Esophagus squamous epithelium (tissue), 4 donors: ENCODE results near the gene FPR2.

Experiments
- POLR2A ChIP-seq, 4 donors: fragments of 450-650 bp; IDR thresholded peaks; one replicate each; pipeline ENCODE4 v1.6.1; 2017; ENCODE audit warnings: antibody characterized with exemption in 4 of 4, mild to moderate bottlenecking in 4 of 4, moderate library complexity in 3 of 4
- TF ChIP-seq, protein P1 (sequence below), 6 experiments: fragments of 450-650 bp in 4 of 6; fragments of 200-600 bp in 2 of 6; sonication (generic) in 2 of 6; IDR thresholded peaks; one replicate each; pipeline ENCODE4 v1.5.1; 2016 to 2019; ENCODE audit warnings: antibody characterized with exemption in 6 of 6, mild to moderate bottlenecking in 4 of 6, moderate library complexity in 4 of 6

DNA sequence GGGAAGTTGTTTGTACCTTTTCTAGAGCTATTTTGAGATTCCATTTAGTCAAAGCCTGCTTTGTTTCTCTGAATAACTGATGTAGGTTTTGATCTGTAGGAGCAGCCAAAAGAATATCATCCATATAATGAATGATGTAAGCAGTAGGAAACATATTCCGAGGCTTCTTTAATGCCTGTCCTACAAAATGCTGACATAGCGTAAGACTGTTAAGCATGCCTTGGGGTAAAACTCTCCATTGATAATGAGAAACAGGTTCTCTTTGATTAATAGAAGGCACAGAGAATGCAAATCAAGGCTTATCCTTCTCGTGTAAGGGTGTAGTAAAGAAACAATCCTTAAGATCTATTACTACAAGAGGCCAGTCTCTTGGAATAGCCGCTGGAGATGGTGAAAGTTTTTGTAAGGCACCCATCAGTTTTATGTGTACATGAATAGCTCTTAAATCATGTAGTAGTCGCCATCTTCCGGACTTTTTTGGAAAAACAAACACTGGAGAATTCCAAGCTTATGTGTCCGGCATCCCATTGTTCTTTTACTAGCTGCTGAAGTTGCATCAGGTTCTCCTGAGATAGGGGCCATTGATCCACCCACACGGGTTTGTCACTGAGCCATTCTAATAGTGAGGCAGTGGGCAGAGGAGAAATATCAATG lies 47.5 kb downstream of the FPR2 start:
- no peak for TF ChIP-seq POLR2A (IDR thresholded peaks at IDR 0.05)
- TF ChIP-seq, protein P1, sequence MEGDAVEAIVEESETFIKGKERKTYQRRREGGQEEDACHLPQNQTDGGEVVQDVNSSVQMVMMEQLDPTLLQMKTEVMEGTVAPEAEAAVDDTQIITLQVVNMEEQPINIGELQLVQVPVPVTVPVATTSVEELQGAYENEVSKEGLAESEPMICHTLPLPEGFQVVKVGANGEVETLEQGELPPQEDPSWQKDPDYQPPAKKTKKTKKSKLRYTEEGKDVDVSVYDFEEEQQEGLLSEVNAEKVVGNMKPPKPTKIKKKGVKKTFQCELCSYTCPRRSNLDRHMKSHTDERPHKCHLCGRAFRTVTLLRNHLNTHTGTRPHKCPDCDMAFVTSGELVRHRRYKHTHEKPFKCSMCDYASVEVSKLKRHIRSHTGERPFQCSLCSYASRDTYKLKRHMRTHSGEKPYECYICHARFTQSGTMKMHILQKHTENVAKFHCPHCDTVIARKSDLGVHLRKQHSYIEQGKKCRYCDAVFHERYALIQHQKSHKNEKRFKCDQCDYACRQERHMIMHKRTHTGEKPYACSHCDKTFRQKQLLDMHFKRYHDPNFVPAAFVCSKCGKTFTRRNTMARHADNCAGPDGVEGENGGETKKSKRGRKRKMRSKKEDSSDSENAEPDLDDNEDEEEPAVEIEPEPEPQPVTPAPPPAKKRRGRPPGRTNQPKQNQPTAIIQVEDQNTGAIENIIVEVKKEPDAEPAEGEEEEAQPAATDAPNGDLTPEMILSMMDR (IDR thresholded peaks at IDR 0.05), result no peak
